Peyer's patch (tissue), 4 donors: ENCODE measurements around the gene PFKM. TPM values are rescaled to one million over a fixed set of nuclear protein-coding genes. Genes with fewer than 3 reads are reported as not detected.

ENCODE experiments used
- DNase-seq, 3 donors: peaks; one replicate each; pipeline ENCODE4 v3.0.0-alpha.2; 2017 to 2019
- H3K27ac ChIP-seq, 4 donors: fragments of 200-600 bp; sonication (generic); one replicate each; pipeline ENCODE4 v1.5.1; 2016 to 2019
- H3K27me3 ChIP-seq, 2 donors: fragments of 200-600 bp; sonication (generic); one replicate each; pipeline ENCODE4 v1.5.1; 2019
- H3K36me3 ChIP-seq, 3 donors: fragments of 200-600 bp; sonication (generic); one replicate each; pipeline ENCODE4 v1.5.1; 2016 to 2019
- H3K4me1 ChIP-seq, 4 donors: fragments of 200-600 bp; sonication (generic); one replicate each; pipeline ENCODE4 v1.5.1; 2016 to 2019
- H3K4me3 ChIP-seq, 4 donors: fragments of 200-600 bp; sonication (generic); 1 replicate in 3 of 4; 2 replicates in 1 of 4; pipeline ENCODE4 v1.5.1; 2016 to 2019; ENCODE audit warnings: mild to moderate bottlenecking in 1 of 4
- H3K9me3 ChIP-seq, 4 donors: fragments of 200-600 bp; sonication (generic); one replicate each; pipeline ENCODE4 v1.5.1; 2016 to 2019; ENCODE audit warnings: mild to moderate bottlenecking in 1 of 4
- CTCF ChIP-seq, 6 experiments: fragments of 450-650 bp in 4 of 6; fragments of 200-600 bp in 2 of 6; sonication (generic) in 1 of 6; IDR thresholded peaks; one replicate each; pipeline ENCODE4 v1.5.1; 2017 to 2019; ENCODE audit warnings: antibody characterized with exemption in 6 of 6, mild to moderate bottlenecking in 3 of 6, moderate library complexity in 1 of 6
- POLR2A ChIP-seq, 2 donors: fragments of 450-650 bp; IDR thresholded peaks; one replicate each; pipeline ENCODE4 v1.5.1; 2017; ENCODE audit warnings: antibody characterized with exemption in 2 of 2, mild to moderate bottlenecking in 2 of 2, moderate library complexity in 2 of 2
- small RNA-seq, 2 donors: library from RNA; depleted of rRNA; stranded (forward); fragments of <200 nt; gene quantifications; one replicate each; pipeline ENCODE3, GENCODE V24; 2016
- total RNA-seq, 4 donors: library from RNA; depleted of rRNA; stranded (reverse); fragments of >200 nt; gene quantifications; one replicate each; pipeline ENCODE4 v1.1.0, GENCODE V29; 2016

Gene PFKM
- total RNA-seq, 4 donors from 2014 or later, result 10.0 to 38.0 (median 27.0) TPM

- Histone ChIP-seq H3K27ac (no peak overlapping the region), H3K4me1 (no peaks in the 10 kb centered on the region), H3K27me3 (no peaks in the 10 kb centered on the region), H3K4me3 (no peak overlapping the region), H3K36me3 (no peaks in the 10 kb centered on the region), H3K9me3 (no peaks in the 10 kb centered on the region)
- TF ChIP-seq CTCF (IDR thresholded peaks at IDR 0.05), result no peak
- TF ChIP-seq POLR2A (IDR thresholded peaks at IDR 0.05), result no peak
- no peak for DNase-seq
These were observed 71.9 kb downstream of the PFKM start for GRCh38 chr12:48191096-48191495.

- no peak for TF ChIP-seq CTCF (IDR thresholded peaks at IDR 0.05)
- TF ChIP-seq POLR2A (IDR thresholded peaks at IDR 0.05), result no peak
- no peak overlapping the region for H3K27ac ChIP-seq
- no peaks in the 10 kb centered on the region for H3K27me3 ChIP-seq
- H3K9me3 ChIP-seq, result no peaks in the 10 kb centered on the region
- no peak overlapping the region for H3K4me3 ChIP-seq
- no peaks in the 10 kb centered on the region for H3K4me1 ChIP-seq
- no peak for DNase-seq
- H3K36me3 ChIP-seq, result no peaks in the 10 kb centered on the region
These were observed 73.7 kb downstream of the PFKM start for GRCh38 chr12:48192861-48193260.

GRCh38 chr12:48193623-48194022, 74.5 kb downstream of the PFKM start:
- TF ChIP-seq POLR2A (IDR thresholded peaks at IDR 0.05) (no peak), CTCF (IDR thresholded peaks at IDR 0.05) (no peak)
- no peaks in the 10 kb centered on the region for H3K4me1 ChIP-seq
- H3K4me3 ChIP-seq, result no peak overlapping the region
- DNase-seq, result no peak
- H3K9me3 ChIP-seq, result no peaks in the 10 kb centered on the region
- no peaks in the 10 kb centered on the region for H3K27me3 ChIP-seq
- no peak overlapping the region for H3K27ac ChIP-seq
- no peaks in the 10 kb centered on the region for H3K36me3 ChIP-seq

- H3K27ac ChIP-seq, result no peak overlapping the region
- H3K9me3 ChIP-seq, result no peaks in the 10 kb centered on the region
- peaks cover 0 to 5% (median 1%) of the 10 kb centered on the region in 4 donors for H3K4me1 ChIP-seq
- H3K4me3 ChIP-seq, result no peak overlapping the region
- DNase-seq, result no peak
- H3K36me3 ChIP-seq, result no peaks in the 10 kb centered on the region
- TF ChIP-seq POLR2A (IDR thresholded peaks at IDR 0.05) (no peak), CTCF (IDR thresholded peaks at IDR 0.05) (no peak)
- no peaks in the 10 kb centered on the region for H3K27me3 ChIP-seq
These were observed 75.6 kb downstream of the PFKM start for GRCh38 chr12:48194799-48195201.

Small RNA genes lying within 50 kb of the gene (small RNA-seq; reads per million reads assigned to genes)
- gene MIR6505, result 0 reads per million in 2 donors
- gene RNU6-1203P, result 0 reads per million in 2 donors

Other genes with a start within 250 kb of the PFKM start
- 100 to 1,000 TPM in 3 of 4 donors, 10 to 100 TPM in 1; 75.1 to 193 (median 156) TPM for gene VDR, start 214.4 kb upstream of the PFKM start, total RNA-seq
- 100 to 1,000 TPM in 3 of 4 donors, 10 to 100 TPM in 1; 80.9 to 326 (median 241) TPM for gene TMEM106C, start 155.8 kb upstream of the PFKM start, total RNA-seq
- gene COL2A1, start 114.9 kb upstream of the PFKM start, total RNA-seq, result 1 to 10 TPM in 1 of 4 donors, under 1 TPM in 2, not detected in 1; 0.18 to 6.6 (median 0.27) TPM
- gene SENP1, start 13.3 kb upstream of the PFKM start, total RNA-seq, result 10 to 100 TPM; 11.0 to 37.1 (median 16.9) TPM
- gene ASB8, start 38.2 kb downstream of the PFKM start, total RNA-seq, result 10 to 100 TPM; 16.5 to 40.8 (median 33.7) TPM
- gene CCDC184, start 64.3 kb downstream of the PFKM start, total RNA-seq, result under 1 TPM in 1 of 4 donors, not detected in 3; 0.40 TPM
- gene OR10AD1, start 83.9 kb downstream of the PFKM start, total RNA-seq, result not detected
- 10 to 100 TPM; 11.7 to 50.3 (median 17.0) TPM for gene ZNF641, start 231.6 kb downstream of the PFKM start, total RNA-seq